ENCODE results near the gene MS4A6E.
A peak's percentile ranks its signal among the peaks of the same experiment; 100 is the strongest.

Gene MS4A6E

DNA sequence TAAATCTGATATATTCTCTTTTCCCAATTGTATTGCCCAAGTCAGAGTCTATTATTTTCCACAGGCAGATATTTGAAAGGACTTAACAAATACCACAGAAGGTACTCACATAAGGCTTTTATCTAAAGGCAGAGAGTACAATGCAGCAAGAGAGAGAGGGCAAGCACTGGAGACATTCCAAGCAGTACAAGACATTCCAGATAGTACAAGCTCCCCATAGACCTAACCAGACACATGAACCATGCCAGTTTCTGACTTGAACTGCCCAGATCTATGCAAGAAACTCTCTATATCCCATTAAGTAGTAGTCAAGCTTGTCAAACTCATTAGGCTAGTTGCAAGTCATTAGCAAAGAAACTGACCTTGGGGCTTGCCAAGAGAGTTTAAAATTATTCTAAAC is 11.2 kb upstream of the MS4A6E start:
- no peak for DNase-seq (ENCODE audit: low spot score)
- TF ChIP-seq, protein P1, sequence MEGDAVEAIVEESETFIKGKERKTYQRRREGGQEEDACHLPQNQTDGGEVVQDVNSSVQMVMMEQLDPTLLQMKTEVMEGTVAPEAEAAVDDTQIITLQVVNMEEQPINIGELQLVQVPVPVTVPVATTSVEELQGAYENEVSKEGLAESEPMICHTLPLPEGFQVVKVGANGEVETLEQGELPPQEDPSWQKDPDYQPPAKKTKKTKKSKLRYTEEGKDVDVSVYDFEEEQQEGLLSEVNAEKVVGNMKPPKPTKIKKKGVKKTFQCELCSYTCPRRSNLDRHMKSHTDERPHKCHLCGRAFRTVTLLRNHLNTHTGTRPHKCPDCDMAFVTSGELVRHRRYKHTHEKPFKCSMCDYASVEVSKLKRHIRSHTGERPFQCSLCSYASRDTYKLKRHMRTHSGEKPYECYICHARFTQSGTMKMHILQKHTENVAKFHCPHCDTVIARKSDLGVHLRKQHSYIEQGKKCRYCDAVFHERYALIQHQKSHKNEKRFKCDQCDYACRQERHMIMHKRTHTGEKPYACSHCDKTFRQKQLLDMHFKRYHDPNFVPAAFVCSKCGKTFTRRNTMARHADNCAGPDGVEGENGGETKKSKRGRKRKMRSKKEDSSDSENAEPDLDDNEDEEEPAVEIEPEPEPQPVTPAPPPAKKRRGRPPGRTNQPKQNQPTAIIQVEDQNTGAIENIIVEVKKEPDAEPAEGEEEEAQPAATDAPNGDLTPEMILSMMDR (IDR thresholded peaks at IDR 0.05; ENCODE audit: extremely low read depth, missing control alignments), result no peak

DNA sequence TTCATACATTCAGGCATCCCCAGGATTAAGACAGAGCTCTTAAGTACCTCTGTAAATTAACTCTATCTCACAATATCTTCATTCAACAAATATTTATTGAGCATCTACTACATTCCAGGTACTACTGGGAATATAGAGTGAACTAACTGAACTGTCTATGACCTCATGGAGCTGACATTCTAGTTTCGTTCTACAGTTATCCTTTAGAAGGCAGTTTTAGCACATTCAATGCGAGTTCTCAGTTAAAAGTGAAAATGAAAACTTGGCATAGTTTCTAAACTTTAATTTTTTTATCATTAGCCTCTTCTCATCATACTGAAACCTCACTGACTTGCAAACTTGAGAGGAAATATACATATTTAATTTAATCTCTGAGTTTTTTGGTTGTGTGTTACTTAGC is 10.7 kb upstream of the MS4A6E start:
- TF ChIP-seq, protein P1 (IDR thresholded peaks at IDR 0.05; ENCODE audit: extremely low read depth, missing control alignments), result no peak
- no peak for DNase-seq (ENCODE audit: low spot score)

- TF ChIP-seq, protein P1 (IDR thresholded peaks at IDR 0.05; ENCODE audit: extremely low read depth, missing control alignments), result no peak
- DNase-seq (ENCODE audit: low spot score), result no peak
Observed at GRCh38 chr11:60318726-60319125, 8.3 kb upstream of the MS4A6E start.

DNA sequence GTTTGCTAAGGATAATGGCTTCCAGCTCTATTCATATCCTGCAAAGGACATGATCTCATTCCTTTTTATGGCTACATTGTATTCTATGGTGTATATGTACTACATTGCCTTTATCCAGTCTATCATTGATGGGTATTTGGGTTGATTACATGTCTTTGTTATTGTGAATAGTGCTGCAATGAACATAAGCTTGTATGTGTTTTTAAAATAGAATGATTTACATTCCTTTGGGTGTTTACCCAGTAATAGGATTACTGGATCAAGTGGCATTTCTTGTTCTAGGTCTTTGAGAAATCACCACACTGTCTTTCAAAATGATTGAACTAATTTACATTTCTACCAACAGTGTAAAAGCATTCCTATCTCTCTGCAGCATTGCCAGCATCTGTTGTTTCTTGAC is 6.0 kb upstream of the MS4A6E start:
- TF ChIP-seq, protein P1 (IDR thresholded peaks at IDR 0.05; ENCODE audit: extremely low read depth, missing control alignments), result no peak
- DNase-seq (ENCODE audit: low spot score), result no peak

- DNase-seq (ENCODE audit: low spot score), result no peak
- TF ChIP-seq, protein P1 (IDR thresholded peaks at IDR 0.05; ENCODE audit: extremely low read depth, missing control alignments), result no peak
Observed at GRCh38 chr11:60328460-60328859, 1.4 kb downstream of the MS4A6E start.

GRCh38 chr11:60332846-60333245 is 5.8 kb downstream of the MS4A6E start:
- no peak for DNase-seq (ENCODE audit: low spot score)
- TF ChIP-seq, protein P1 (IDR thresholded peaks at IDR 0.05; ENCODE audit: extremely low read depth, missing control alignments), result no peak

- TF ChIP-seq, protein P1 (IDR thresholded peaks at IDR 0.05; ENCODE audit: extremely low read depth, missing control alignments), result peak; percentile 63
- DNase-seq (ENCODE audit: low spot score), result peak; percentile 60
Observed at GRCh38 chr11:60334005-60334620, 7.1 kb downstream of the MS4A6E start.

All from GM20000 (cell line).